A549 (cell line): Measurements from ENCODE around the gene NSD1.

ENCODE experiments used
- CTCF ChIP-seq: fragments of >200 bp; sonication (Bioruptor Twin); formaldehyde crosslinking; IDR thresholded peaks from 3 replicates; pipeline ENCODE4 v1.5.1; 2016
- EP300 ChIP-seq, 2 experiments: fragments of >200 bp; sonication (Bioruptor Twin); formaldehyde crosslinking; IDR thresholded peaks; 2 replicates in 1 of 2; 3 replicates in 1 of 2; pipeline ENCODE4 v1.6.1; 2016 to 2017
- JUNB ChIP-seq: fragments of >200 bp; sonication (Bioruptor Twin); formaldehyde crosslinking; IDR thresholded peaks from 2 replicates; pipeline ENCODE4 v1.6.1; 2016
- PBX3 ChIP-seq: IDR thresholded peaks from 2 replicates; pipeline ENCODE4 v1.6.1; 2012
- RAD21 ChIP-seq, 2 experiments: fragments of >200 bp in 1 of 2; sonication (Bioruptor Twin) in 1 of 2; formaldehyde crosslinking in 1 of 2; IDR thresholded peaks in 1 of 2; conservative IDR thresholded peaks in 1 of 2; 2 replicates in 1 of 2; 3 replicates in 1 of 2; pipeline ENCODE4 v1.6.1; 2012 to 2018; ENCODE audit warnings: inconsistent platforms in 1 of 2
- RCOR1 ChIP-seq: fragments of 150-350 bp; IDR thresholded peaks from 2 replicates; pipeline ENCODE4 v1.6.1; 2014; ENCODE audit warnings: antibody characterized with exemption, low read length, low read depth
- RNF2 ChIP-seq: fragments of 200-600 bp; sonication (generic); IDR thresholded peaks from 2 replicates; pipeline ENCODE4 v1.6.1; 2016; ENCODE audit warnings: low read depth, mild to moderate bottlenecking, antibody characterized with exemption, moderate library complexity, borderline replicate concordance

- no peak for TF ChIP-seq CTCF
- no peak for TF ChIP-seq EP300 (IDR thresholded peaks at IDR 0.05)
- TF ChIP-seq JUNB, result no peak
- no peak for TF ChIP-seq RAD21 (conservative IDR thresholded peaks at IDR 0.05 in 1 of 2, IDR thresholded peaks at IDR 0.05 in 1 of 2)
- no peak for TF ChIP-seq RNF2
- no peak for TF ChIP-seq PBX3
- TF ChIP-seq RCOR1, result no peak
These were observed 205.6 kb downstream of the NSD1 start for GRCh38 chr5:177339107-177339638.
